Stimulated activated CD8-positive, alpha-beta memory T cell treated with anti-CD3 and anti-CD28 coated beads, Interleukin-12 subunit alpha, Interleukin-12 subunit beta, amount 100 ng/mL, for 4 hours (primary cell): ENCODE measurements around the gene DPT.

ENCODE experiments used
- DNase-seq: peaks from one replicate; pipeline ENCODE4 v3.0.0-alpha.2; 2020; ENCODE audit warnings: low read depth

DPT gene

GRCh38 chr1:168700575-168701268, 28.3 kb downstream of the DPT start:
- no peak for DNase-seq

GRCh38 chr1:168698453-168698852, 30.6 kb downstream of the DPT start:
- no peak for DNase-seq

DNA sequence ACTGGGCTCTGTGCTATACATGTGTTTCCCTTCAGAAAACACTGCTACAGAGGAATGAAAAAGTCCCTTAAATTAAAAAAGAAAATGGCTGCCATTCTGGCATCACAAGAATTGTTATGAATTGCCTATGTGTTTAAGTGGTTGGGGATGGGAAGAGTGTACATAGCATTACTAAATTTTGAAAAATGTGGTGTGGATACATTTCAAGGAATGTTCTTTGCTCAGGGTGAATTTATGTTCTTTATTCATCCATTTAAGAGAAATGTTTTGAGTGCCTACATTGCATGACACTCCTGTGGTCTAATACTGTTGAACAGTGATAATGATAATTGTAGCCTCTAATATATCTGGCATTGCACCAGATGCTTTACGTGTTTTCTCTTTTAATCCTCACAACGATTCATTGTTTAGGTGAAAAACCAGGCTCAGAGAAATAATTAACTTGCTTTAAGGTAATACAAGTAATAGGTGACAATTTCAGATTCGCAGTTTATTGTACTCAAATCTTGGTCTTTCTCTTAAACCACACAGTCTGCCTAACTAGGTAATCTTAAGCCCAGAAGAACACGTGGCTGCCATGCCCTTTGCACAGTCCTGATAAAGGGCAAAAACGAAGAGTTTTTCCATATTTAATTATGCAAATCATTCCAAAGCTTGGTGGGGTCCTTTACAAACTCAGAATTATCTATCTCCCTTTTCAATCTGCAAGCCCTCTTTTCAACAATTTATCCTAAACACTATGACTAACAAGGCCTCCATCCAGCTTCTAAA, 31.5 kb downstream of the DPT start:
- DNase-seq = no peak

DNA sequence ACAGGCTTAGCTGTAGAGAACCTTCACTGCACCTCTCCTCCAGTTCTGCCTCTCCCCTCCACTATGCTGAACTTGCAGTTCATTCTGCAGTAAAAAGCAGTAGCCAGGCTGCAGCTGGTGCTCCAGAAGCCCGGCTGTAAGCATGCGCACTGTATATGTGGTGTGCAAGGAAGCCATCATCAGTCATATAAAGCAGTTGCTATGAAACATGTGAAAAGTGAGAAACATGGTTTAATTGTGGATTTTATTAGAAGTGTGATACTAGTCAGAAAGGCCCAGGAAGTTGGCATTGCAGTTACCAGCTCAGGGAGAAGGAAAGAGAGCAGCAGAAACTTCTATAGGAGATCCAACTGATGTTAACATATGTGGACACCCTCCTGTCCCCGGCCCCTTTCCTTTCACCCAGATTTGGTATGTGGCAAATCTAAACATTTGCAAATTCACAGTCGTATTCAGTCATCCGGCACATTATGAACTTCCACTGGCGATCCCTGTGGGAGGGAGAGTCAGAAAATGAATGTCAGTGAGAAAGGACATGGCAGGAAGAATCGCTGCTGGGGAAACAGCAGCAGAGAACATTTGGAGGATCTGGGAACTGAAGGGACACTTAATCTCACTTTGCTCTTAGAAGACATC, 32.8 kb downstream of the DPT start:
- DNase-seq = no peak

DNA sequence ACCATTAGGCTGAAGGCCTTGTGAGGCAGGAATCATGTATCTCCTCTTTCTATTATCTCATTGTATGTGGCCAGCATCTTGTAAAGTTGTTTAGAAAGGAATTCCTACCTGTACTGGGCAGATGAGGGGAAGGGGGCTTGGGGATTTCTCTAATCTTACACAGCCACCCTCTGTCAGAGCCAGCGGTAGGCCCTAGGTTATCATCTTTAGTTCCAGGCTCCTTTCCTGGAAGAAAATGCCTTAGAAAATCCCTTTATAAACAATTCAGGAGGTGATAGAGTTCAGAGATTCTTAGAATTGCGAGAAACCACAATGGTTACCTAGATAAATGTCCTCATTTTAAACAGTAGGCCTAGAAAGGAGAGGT, 35.2 kb downstream of the DPT start:
- DNase-seq = no peak

DNA sequence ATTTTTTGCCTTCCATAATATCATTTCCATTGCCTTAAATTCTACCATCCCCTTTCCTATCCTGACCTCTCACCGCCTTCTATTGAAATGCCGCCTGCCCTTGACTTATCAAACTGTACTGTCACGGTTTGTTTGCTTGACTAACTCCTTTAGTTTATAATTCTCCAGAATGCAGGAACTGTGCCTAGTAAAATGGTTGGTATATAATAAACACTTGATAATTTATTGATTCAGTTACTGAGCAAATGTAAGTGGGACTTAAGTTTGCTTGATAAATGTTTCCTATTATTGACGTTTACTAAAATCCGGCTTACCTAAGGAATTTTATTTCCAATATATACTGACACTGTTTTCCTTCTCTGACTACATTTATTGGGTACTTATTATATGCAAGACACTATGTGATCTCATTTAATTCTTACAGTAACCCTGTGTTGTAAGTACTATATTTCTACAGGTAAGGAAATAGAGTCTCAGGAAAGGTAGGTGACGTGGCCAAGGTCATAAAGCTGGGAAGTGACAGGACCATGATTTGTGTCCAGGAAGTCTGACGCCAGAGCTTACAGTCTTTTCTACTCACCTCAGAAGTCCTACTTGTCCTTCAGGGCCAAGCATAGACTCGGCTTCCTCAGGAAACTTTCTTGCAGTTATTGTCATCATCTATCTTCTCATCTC, 35.7 kb downstream of the DPT start:
- DNase-seq = no peak

DNA sequence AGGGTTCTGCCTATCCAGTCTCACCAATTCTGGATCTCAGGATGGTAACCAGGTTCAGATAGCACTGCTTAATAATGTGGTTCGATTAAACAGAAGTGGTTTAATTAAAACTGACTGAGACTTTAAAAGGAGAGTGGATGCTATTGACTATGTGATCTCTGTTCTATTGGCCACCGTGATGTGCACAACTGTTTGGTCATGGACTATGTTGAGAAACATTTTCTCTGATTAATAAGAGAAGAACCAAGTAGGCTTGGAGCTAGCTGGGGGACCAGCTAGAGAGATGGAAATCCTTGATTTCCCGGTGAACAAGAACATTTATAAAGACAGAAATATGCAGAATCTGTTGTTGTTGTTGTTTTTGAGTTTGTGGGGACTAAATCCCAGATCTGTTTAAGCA, 36.5 kb downstream of the DPT start:
- no peak for DNase-seq

DNA sequence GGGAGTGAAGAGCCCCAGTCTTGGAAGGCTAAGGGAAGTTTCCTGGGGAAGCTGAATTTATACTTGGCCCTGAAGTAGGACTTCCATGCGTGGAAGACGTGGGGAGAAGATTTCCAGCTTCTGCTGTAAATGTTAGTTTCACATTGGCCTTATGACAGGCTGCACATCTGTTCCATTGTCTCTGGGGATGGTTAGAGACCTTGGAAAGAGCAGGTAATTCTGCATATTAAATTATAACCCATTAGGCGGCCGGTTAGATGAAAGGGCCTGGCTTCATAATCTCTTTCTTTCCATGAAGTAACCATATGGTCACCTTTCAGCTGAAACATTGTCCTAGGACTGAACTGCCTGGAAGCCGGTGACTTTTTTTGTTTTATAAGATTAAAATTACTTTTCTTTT, 37.5 kb downstream of the DPT start:
- DNase-seq = no peak

GRCh38 chr1:168689726-168690602, 39.0 kb downstream of the DPT start:
- DNase-seq = no peak

DNA sequence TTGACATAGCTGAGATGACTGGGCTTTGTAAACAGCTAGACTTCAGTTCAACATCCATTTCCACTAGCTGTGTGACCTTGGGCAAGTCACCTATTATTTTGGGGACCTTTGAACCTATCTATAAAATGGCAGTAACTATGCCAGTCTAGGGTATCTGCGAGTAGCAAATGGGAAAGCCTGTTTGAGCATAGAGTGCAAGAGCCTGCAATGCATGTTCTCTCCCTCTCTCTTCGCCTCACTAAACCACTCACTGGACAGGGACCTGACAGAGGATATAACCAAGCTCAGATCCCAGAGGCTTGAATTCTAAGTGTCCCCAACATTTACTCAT, 39.7 kb downstream of the DPT start:
- no peak for DNase-seq

DNA sequence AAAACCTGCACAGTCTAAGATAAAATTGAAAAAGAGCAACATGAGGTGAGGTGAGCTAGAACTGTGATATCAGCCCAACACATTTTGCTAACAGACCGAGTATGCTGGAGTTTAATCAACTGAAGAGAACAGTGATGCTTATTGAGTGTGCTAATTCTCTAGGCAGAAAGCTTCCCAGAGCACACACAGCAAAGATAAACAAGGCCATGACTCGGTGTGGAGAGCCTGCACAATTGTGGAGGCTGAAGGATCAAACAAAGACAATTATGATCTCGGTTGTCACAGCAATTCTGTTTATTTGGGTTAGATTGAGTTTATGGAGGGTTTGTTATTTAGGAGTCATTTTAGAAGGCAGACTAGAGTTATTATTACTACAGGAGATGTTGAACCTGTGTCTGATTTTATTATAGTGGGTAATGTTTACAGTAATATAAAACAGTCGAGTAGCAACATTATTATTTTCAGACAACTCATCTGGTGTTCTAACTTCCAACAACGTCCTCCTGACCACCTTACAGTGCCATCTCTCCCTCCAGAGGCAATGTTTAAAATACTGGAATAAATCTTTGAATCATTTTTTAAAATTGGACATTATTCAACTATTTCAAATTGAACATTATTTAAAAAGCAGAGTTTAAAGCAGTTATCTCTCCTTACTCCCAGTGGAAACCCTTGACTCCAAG, 40.2 kb downstream of the DPT start:
- no peak for DNase-seq

DNA sequence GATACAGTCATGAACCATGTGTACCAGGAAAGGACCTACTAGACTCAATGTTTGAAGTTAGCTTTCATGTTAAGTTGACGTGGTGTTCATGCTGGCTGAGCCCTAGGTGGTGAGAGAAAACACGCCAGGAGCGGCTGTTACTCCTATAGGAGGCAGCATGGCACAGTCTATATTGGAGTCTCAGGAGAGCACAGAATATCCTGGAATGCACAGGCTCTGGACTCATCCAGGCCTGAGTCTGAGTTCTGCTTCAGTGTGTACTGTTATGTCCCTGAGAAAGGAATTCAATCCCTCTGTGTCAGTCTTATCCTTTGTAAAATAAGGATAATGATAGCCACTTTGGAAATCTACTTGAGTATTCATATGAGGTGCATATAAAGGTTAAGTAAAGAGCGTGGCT, 41.2 kb downstream of the DPT start:
- no peak for DNase-seq

DNA sequence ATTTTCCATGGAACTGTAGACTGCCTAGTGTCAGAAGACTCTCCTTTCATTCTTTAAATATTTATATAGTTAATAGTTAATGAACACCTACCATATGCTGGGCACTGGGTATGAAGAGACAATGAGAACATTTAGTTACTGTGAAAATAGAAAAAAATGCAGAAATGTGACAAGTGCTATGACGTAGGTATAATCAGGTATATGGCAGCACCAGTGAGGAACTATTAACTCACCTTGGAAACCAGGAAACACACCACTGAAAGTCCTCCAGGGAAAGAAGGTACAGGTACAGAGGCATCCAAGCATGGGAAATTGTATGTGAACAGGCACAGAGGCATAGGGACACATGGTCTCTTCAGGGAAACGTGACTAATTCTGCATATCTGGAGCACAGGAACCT, 42.3 kb downstream of the DPT start:
- no peak for DNase-seq

- DNase-seq = no peak
Measured at GRCh38 chr1:168683871-168684270, 45.1 kb downstream of the DPT start.

GRCh38 chr1:168676861-168677260, 52.1 kb downstream of the DPT start:
- DNase-seq = no peak

GRCh38 chr1:168676029-168676812, 52.8 kb downstream of the DPT start:
- DNase-seq = no peak

- no peak for DNase-seq
Measured at GRCh38 chr1:168673974-168674683, 54.9 kb downstream of the DPT start.

DNA sequence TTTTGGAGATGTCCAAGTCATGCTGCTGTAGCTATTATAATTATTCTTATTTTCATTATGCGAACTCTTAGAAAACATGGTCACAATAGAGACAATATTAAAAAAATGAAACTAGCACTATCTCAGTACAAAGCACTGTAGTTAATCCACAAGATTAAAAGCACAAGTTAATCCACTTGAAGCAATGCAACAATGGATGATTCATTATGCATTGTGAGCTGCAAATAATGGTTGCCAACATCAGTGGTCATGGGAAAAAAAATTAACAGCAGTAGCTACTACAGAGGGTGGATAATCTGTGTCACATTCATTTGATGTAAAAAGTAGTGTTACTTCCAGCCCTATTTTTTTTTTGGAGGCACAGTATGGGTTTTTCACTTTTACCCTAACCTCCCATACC, 56.7 kb downstream of the DPT start:
- DNase-seq = no peak

GRCh38 chr1:168671782-168672181, 57.2 kb downstream of the DPT start:
- DNase-seq = no peak

- no peak for DNase-seq
Measured at GRCh38 chr1:168665975-168666374, 63.0 kb downstream of the DPT start.
